T1000 (cell line): ENCODE measurements around the gene L1CAM.

ENCODE experiments used
- DNase-seq: peaks from one replicate; lab custom pipeline; 2025; ENCODE audit warnings: mixed read lengths; lab: John Stamatoyannopoulos, UW

The L1CAM gene

DNA sequence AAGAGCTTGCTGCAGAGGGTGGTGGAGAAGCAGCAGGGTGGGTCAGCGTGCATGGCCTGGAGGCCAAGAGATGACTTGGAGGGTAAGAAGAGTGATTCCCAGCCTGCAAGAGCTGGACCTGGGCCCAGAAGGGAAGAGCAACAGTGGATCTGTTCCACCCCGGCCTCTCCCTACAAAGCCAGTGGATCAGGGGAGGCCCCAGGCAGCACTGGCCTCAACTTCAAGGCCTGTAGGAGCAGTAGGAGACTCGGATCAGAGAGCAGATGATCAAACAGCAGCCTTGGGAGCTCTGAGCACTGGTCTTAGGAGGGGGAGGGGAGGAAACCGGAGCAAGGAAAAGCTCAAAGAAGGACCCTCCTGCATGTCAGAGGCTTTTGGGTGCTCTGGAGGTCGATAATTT is 7.6 kb downstream of the L1CAM start:
- no peak for DNase-seq

DNA sequence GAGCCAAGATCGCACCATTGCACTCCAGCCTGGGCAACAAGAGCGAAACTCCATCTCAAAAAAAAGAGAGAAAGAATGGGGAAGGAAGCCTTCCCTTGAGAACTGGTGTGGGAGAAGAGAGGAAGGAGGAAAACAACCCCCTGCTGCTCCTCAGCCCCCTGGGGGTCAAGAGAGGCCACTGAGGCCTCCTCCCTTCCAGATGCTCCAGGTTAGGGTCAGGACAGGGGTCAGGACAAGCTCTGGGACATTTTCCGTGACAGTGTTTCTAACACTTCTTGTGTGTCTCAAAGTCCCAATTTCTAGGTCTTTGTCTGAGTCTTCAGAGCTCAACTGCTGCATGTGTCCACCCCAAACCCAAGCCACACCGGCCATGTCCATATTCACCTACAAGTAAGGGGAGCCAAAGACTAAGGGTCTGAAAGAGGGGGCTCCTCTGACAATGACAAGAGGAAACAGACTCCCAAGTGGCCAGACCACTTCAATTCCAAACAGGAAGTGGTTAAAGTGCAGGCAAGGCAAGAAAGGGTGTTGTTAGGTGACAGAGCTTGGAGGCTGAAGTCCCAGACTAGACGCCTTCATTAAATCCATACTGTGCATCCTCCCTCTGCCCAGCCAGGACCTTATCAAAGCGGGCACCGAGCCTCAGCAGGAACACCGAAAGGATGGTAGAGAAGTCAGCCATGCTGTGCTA is 8.3 kb downstream of the L1CAM start:
- DNase-seq: no peak

DNA sequence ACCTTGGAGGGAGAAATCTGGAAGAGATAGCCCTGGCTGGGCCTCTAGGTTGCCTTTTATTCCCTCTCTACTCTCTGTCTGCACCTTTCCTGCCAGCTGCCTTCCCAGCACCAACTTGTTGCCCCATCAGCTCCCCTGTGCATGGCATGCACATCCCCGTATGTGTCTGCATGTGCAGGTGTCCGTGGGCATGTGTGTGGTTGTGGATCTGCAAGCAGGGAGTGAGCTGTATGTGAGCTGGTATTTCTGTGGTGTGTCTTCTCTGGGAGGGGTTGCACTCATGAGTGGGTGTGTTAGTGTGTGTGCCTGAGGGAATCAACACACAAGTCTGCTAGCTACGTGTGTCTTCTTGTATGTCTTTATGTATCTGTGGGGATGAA is 9.9 kb downstream of the L1CAM start:
- DNase-seq: no peak

DNA sequence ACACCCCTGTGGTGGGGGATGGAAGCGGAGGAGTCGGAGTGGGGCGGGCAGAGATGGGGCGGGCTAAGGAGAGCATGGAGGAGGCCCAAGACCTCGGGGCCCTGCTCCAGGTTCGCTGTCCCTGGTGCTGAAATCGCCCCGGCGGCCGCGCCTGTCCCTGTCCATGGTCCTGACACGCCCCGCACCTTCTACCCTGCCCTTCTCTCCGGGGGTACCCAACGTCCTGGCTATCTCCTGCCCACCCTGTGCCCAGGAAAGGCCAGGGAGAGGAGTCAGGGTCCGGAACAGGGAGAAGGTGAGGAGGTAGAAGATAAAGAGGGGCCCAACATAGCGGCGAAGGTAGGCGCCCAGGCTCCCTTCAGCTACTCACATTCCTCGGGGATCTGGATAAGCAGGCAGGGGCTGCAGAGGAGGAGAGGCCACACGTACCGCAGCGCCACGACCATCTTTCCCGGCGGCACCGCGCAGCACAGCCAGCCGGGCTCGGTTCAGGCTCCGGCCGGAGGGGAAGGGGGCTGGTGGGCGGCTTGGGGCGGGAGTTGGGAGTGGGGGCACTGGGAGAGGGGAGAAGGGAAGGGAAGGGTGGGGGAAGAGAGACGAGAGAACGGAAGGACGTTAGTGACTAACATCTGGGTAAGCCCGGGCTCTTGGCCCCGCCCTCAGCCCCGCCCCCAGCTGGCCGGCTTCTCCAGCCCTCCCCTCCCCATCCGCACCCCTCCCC is 10.4 kb downstream of the L1CAM start:
- no peak for DNase-seq

DNA sequence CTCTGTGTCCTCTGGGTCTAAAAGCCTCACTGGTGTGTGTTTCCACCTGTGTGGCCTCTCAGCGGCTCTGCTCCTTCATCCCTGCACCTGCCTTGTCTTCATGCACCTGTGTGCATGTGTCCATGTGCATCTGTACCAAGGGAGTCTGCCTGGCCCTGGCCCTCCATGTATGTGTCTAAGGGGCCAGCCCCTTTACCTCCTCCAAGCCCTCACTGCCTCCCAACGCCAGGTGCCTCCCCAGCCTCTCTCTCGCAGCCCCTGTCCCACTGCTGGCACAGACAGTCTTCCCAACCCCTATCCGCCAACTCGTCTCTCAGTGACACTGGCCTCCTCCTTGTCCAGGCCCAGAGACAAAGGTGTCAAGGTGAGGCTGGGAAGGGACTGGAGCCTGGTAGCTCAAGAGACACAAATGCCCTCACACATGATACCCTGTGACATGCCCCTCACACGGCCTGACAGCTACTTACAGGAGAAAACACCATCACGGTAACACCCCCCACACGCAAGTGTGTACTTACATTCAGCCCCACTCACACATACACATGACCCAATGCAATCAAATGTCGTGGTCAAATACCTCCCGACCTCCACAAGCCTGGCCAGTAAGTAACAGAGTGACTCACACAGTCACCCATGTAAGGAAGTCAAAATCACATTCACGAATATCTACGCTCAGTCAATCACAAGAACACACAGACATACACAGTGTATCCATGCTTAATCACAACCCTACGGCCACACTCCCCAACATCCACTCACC is 11.4 kb downstream of the L1CAM start:
- DNase-seq: no peak

DNA sequence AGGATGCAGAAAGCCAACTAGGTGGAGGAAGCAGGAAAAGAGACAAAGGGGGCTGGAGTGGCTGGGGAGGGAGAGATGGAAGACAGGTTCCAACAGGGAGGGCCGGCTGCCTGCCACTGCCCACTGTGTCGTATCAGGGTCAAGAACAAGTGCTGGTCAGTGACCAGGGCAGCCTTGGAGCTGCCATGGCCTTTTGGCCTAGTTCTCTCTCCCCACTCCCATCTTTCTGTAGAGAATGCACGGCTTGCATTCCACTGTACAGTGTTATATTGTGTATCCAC is 11.9 kb downstream of the L1CAM start:
- no peak for DNase-seq

DNA sequence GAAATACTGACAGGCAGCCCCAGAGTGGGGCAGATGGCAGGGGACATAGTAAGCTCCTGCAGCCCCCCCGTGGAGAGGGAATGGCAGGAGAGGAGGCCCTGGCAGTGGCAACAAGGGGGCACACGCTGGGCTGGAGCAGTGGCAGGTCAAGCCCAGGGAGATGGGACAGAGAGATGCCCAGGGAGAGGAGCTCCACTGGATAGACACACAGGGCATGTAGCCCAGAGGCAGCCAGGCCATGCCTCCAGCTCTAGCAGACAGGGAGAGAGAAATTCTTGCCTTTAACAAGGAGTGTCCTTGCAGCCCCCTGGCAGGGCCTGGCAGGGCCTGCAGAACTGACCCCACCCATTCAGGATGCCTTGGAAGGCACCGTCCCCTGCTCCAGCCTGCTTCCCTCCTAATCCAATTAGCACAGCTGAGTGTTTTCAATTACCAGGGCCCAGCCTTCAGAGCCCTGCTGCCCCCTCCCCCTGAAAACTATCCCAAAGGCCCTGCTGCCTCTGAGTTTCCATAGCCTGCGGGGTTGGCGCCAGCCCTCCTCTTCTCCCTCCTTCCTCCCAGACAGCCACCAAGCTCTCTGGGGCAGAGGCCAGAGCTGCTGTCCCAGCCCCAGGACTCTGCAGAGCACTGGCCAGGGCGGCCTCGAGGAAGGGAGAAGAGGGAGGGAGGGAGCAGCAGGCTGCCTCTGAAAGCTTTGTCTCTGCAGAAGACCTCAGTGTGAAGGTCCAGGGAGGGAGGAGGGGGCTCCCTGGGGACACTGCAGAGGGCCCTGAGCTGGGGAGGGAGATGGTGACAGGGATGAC is 12.5 kb downstream of the L1CAM start:
- no peak for DNase-seq

DNA sequence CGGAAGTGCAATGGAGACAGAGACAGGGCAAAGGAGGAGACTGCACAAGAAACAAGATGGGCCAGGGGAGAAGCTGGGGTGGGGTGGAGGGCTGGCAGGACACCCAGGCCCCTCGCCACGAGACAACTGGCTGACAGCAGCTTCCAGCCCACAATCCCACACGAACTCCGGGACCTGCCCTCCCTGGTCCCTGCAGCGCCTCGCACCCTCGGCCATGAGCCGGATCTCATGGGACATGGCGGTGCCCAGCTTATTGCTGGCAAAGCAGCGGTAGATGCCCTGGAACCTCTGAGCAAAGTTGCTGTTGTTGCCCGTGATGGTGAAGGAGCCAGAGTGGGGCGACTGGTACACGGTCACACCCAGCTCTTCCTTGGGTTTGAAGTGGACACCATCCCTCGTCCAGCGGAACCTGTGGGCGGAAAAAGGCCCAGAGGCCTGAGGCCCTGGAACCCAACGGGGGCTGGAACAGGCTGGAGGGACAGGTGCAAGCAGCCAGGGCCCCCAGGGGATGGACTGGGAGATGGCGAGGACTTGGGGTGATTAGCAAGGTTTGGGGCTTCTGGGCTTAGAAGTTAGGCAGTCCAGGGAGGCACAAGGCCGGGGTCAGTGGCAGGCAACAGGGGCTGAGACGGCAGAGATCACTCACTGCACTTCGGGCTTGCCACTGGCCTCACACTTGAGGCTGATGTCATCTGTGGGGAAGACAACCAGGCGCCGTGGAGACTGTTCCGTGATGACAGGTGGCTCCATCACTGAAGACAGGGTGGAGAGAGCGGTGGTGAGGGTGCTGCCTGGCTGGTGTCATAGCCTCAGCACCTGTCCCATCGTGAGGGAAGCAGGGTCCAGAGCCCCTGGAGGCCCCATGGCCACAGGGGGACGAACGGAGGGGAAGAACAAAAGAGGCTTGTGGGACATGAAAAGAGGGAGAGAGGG is 13.8 kb downstream of the L1CAM start:
- no peak for DNase-seq

DNA sequence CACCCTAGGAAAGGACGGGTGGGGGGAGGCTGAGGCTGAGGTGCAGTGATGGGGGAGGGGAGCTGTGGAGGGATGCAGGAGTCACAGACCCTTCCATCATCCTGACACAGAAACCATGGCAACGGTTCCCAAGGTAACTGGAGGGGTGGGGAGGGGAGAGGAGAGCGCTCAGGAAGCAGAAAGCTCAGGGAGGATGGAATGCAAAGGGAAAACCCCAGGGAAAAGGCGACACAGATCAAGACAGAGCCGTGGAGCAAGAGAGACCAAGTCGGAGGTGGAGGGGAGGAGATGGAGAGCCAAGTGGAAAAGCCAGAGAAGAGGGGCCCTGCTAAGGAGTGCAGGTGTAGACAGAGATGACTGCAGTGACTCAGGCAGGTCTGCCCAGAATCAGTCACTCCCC is 14.5 kb downstream of the L1CAM start:
- no peak for DNase-seq

DNA sequence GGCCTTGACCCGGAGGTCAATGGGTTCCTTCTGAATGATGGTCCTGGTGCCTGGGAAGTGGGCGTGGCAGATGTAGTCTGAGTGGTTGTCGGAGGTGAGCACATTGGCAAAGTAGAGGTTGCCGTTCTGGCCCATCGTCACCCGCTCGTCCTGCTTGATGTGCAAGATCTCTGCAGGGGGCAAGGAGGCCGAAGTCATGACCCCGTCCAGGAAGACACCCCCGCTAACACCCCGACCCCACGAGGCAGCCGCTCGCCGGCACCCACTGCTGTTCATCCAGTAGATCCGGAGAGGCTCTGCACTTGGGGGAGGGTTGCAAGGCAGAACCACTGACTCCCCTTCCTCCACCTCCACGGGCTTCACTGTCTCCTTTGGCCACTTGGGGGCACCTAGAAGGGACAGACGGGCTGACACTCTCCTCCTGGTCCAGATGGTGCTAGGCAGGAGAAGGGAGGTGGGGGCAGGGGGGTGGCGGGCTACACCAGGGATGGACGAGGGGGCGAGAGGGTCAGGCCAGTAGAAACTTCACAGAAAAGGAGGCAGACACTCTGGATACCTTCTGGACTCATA is 15.1 kb downstream of the L1CAM start:
- no peak for DNase-seq

DNA sequence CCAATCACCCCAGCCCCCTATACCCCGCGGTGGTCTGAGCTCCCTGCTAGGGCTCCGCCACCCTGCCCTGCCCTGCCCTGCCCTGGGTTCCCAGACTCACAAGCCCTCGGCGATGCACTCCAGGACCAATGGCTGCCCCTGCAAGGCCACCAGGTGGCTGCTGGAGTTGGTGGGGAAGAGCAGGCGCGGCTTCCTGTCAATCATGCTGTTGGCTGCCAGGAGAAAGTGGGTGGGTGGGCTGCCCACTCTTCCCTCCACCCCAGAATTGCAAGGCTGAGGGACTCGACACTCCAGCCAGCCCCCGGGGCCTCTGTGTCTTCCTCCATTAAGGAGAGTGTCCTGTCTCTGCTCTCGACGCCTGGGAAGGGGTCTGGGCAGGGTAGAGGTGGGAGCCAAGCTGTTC is 15.7 kb downstream of the L1CAM start:
- no peak for DNase-seq

DNA sequence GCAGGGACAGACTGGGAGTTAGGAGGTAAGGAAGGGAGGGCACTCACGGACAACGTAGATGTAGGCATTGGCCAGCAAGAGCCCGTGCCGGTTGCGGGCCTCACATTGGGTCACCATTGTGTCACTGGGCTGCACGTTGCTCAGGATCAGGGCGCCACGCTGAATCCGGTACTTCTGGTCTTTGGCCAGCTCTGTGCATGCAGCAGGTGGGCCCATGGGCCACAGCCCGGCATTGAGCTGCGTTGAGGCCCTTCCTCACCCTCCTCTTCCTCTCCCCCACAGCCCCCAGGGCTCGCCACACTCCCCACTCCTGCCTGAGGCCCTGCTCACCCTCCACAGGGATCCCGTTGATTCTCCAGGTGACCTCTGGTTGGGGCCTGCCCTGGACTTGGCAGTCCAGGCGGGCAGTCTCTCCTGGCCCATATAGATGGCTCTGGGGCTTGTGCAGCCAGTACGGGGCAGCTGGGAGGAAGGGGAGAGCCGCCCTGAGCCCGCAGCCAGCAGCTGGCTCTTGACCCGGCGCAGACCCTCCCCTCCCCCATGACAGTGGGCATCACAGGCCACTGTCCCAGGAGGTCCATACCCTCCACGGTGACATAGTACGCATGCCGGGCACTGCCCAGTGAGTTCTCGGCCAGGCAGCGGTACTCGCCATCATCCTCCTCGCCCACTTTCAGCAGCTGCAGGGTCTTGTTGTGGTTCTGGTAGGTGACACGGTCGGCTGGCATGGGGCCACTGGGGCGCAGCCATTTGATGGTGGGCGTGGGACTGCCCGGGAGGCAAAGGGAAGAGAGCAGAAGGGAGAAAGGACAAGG is 16.3 kb downstream of the L1CAM start:
- DNase-seq: no peak

DNA sequence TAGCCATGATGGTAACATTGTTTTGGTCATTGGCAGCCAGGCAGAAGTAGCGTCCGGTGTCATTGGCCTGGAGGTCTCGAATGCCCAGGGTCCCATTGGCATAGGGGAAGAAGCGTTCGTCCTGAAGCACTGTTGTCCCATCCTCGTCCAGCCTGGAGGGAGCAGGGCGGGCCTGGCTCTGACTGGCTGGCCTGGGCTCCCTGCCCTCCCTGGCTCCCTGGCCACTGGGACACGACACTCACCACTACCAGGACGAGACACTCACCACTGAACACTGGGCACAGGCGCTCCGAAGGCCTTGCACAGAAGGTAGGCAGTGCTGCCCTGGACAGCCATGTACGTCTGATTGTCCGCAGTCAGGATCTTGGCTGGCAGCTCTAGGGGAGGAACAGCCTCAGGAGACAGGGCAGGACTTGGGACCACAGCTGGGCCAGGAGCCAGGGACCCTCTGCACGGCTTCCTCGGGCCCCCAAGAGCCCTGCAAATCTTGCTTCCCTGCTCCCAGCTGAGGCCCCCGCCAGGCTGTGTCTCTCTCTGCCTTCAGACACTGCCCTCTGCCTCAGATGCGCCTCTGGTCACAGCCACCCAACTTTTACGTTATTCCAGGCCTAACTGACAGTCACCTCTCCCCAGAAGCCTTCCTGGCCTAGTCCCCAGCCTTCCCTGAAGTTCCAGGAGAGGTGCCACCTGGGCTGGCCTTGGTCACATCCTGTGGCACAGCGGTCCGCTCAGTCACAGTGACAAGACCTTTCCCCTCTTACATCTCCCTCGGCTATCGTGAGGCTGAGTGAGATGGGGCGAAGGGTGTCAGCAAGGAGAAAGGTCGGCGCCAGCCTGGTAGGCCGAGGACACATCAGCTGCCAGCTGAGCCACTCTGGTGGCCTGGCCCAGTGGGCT is 17.1 kb downstream of the L1CAM start:
- DNase-seq: no peak

DNA sequence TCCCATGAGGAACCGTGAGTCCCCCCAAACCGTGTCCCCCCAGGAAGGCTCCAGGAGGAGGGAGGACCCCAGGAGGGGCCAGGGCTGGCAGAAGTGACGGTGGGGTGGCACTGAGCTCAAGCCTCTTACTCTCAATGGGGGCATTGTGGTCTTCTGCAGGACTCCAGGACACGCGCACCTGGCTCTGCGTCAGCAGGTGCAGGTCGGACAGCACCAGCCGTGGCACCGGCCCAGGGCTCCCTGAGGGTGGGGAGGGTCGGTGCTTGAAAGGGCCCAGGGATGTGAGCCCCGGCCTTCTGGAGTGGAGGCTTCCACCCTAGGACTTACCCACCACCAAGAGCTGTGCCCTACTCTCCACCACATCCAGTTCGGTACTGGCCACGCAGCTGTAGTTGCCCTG is 18.3 kb downstream of the L1CAM start:
- no peak for DNase-seq

DNA sequence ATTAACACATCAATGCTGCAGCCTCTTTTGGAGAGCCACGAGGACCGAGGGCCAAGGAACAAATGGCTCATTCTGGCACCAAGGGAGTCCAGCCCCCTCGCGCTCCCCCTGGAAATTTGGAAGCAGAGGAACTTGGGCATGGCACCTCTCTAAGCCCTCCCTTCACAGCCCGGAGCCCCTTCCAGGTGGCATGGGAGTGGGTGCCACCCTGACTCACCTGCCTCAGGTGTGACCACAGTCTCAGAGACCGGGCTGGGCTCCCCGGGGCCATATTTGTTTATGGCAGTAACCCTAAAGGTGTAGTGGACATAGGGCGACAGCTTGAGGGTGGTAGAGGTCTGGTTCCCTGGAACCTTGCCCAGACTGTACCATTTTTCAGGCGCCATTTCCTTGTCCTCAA is 18.8 kb downstream of the L1CAM start:
- DNase-seq: no peak

DNA sequence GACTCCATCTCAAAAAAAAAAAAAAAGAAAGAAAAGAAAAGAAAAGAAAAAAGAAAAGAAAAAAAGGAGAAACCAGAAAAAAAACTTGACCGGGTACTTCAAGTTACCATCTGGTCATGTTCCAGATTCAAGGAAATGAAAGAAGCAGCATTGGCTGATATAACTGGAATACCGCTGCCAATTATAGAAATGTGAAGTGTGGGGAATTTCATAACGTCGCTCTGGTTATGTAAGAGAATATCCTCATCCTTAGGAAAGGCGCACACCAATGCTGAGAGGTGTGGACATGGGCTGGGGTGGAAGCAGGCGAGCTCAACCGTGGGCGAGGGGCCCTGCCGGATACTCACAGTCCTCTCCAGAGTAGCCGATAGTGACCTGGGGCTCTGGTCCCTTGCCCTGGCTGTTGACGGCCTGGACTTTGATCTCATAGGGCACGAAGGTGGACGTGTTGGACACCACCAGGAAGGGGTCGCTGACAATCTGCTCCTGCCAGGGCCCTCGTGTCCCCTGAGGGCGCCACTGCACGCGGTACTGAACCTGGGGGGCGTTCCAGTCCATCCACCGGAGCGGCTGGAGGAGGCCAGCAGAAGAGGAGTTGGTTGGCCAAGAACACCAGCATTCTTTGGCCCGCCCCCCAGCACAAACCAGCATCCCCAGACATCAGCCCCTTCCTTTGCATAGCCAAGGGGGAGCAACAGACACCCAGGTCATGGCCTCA is 19.5 kb downstream of the L1CAM start:
- no peak for DNase-seq

DNA sequence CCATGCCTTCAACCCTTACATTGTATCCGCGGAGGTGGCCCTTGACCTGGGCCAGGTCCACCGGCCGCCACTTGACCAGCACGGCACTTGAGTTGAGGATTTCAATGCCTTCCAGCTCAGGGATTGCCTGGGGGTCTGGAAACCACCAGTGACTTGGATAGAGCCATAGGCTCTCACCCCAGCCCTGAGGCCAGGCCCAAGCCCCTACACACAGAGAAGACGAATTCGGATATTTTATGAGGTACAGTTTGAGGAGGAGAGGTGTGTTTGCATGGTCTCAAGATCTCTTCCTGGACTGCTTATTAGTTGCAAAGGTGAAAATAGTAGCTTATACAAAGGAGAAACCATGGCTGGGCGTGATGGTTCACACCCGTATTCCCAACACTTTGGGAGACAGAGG is 20.3 kb downstream of the L1CAM start:
- no peak for DNase-seq

DNA sequence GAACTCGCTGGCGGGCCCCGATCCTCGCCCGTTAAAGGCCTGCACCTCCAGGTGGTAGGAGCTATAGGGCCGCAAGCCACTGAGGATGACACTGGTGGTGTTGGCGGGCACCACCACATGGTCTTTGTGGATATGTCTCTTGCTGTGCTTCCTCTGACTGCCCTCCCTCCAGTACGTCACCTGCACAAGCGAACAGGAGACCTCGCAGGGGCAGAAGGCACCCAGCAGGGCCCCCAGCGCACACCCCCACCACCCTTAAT is 20.7 kb downstream of the L1CAM start:
- DNase-seq: no peak
